OCI-LY1 (cell line): ENCODE results near the gene MLLT1.
A peak's percentile ranks its signal among the peaks of the same experiment; 100 is the strongest.

Source experiments
- H2AFZ ChIP-seq: fragments of 200-600 bp; sonication (generic), shearing (Covaris generic); 2 replicates; pipeline ENCODE4 v1.6.0; 2014; ENCODE audit warnings: antibody characterized with exemption, mild to moderate bottlenecking, low read length
- H3F3A ChIP-seq: fragments of 200-600 bp; sonication (generic), shearing (Covaris generic); 2 replicates; pipeline ENCODE4 v1.6.0; 2014; ENCODE audit warnings: mild to moderate bottlenecking, antibody characterized with exemption, low read length, moderate library complexity; ENCODE audit not compliant: insufficient read depth
- H3K27ac ChIP-seq: fragments of 200-600 bp; sonication (generic); 2 replicates; pipeline ENCODE4 v1.5.1; 2014; ENCODE audit warnings: low read length, mixed run types, mild to moderate bottlenecking, low read depth; ENCODE audit not compliant: poor library complexity, severe bottlenecking
- H3K27me3 ChIP-seq: fragments of 200-600 bp; sonication (generic); 2 replicates; pipeline ENCODE4 v1.6.0; 2014; ENCODE audit warnings: antibody characterized with exemption, mild to moderate bottlenecking, low read length, moderate library complexity; ENCODE audit not compliant: insufficient read depth
- H3K36me3 ChIP-seq: fragments of 200-600 bp; sonication (generic); 2 replicates; pipeline ENCODE4 v1.6.1; 2014; ENCODE audit warnings: mild to moderate bottlenecking, antibody characterized with exemption, low read length, moderate library complexity, mixed read lengths; ENCODE audit not compliant: insufficient read depth
- H3K4me1 ChIP-seq: fragments of 200-600 bp; sonication (generic); 2 replicates; pipeline ENCODE4 v1.5.1; 2014; ENCODE audit warnings: mild to moderate bottlenecking, low read length, moderate library complexity; ENCODE audit not compliant: insufficient read depth, severe bottlenecking
- H3K4me2 ChIP-seq: fragments of 200-600 bp; sonication (generic), shearing (Covaris generic); 2 replicates; pipeline ENCODE4 v1.6.1; 2014; ENCODE audit warnings: low read length
- H3K4me3 ChIP-seq: fragments of 200-600 bp; sonication (generic); 2 replicates; pipeline ENCODE4 v1.5.1; 2014; ENCODE audit warnings: low read length, low read depth, mild to moderate bottlenecking, mixed read lengths; ENCODE audit not compliant: poor library complexity, severe bottlenecking
- H3K79me2 ChIP-seq: fragments of 200-600 bp; shearing (Covaris generic); 2 replicates; pipeline ENCODE4 v1.6.1; 2016; ENCODE audit warnings: mixed run types, low read length, mixed read lengths; ENCODE audit not compliant: insufficient read depth
- H3K9ac ChIP-seq: fragments of 200-600 bp; sonication (generic), shearing (Covaris generic); 2 replicates; pipeline ENCODE4 v1.6.1; 2014; ENCODE audit warnings: mild to moderate bottlenecking, low read length, mixed read lengths
- H3K9me2 ChIP-seq: fragments of 200-600 bp; sonication (generic), shearing (Covaris generic); 2 replicates; pipeline ENCODE4 v1.6.1; 2014; ENCODE audit warnings: low read depth, mild to moderate bottlenecking, low read length, mixed read lengths
- H3K9me3 ChIP-seq: fragments of 200-600 bp; shearing (Covaris generic); 2 replicates; pipeline ENCODE4 v1.6.1; 2014; ENCODE audit warnings: low read length, mixed read lengths
- H4K20me1 ChIP-seq: fragments of 200-600 bp; sonication (generic), shearing (Covaris generic); 2 replicates; pipeline ENCODE4 v1.6.0; 2016; ENCODE audit warnings: mild to moderate bottlenecking, low read length; ENCODE audit not compliant: insufficient read depth
- CTCF ChIP-seq: fragments of 200-600 bp; sonication (generic), shearing (Covaris generic); IDR thresholded peaks from 2 replicates; pipeline ENCODE4 v1.5.1; 2017; ENCODE audit warnings: mild to moderate bottlenecking, antibody characterized with exemption, low read length, moderate library complexity, mixed read lengths
- EZH2 ChIP-seq: fragments of 200-600 bp; sonication (generic), shearing (Covaris generic); IDR thresholded peaks from 2 replicates; pipeline ENCODE4 v1.8.0; 2017; ENCODE audit warnings: borderline replicate concordance, mixed run types, mild to moderate bottlenecking, antibody characterized with exemption, low read length, moderate library complexity, mixed read lengths

Gene MLLT1

GRCh38 chr19:6271721-6272410 lies 7.9 kb downstream of the MLLT1 start:
- Histone ChIP-seq H3K4me1 (peaks cover 4% of the 10 kb centered on the region), H2AFZ (no peak overlapping the region), H3K27ac (no peak overlapping the region), H3K9me3 (no peaks in the 10 kb centered on the region), H3K9me2 (no peaks in the 10 kb centered on the region), H3F3A (no peaks in the 10 kb centered on the region), H4K20me1 (no peaks in the 10 kb centered on the region), H3K79me2 (peaks cover 45% of the 10 kb centered on the region), H3K27me3 (no peaks in the 10 kb centered on the region), H3K9ac (no peak overlapping the region), H3K4me2 (no peak overlapping the region), H3K36me3 (peaks cover 44% of the 10 kb centered on the region), H3K4me3 (no peak overlapping the region)
- TF ChIP-seq CTCF, result no peak
- no peak for TF ChIP-seq EZH2

GRCh38 chr19:6271251-6271650 lies 8.5 kb downstream of the MLLT1 start:
- Histone ChIP-seq H4K20me1 (no peaks in the 10 kb centered on the region), H3K4me1 (no peaks in the 10 kb centered on the region), H3K9me3 (no peaks in the 10 kb centered on the region), H2AFZ (no peak overlapping the region), H3K9ac (no peak overlapping the region), H3K4me3 (no peak overlapping the region), H3K27me3 (no peaks in the 10 kb centered on the region), H3K27ac (no peak overlapping the region), H3K79me2 (peaks cover 39% of the 10 kb centered on the region), H3K36me3 (peaks cover 45% of the 10 kb centered on the region), H3K9me2 (no peaks in the 10 kb centered on the region), H3K4me2 (no peak overlapping the region), H3F3A (no peaks in the 10 kb centered on the region)
- TF ChIP-seq EZH2, result no peak
- 0 out of 2 replicates have a peak, but pooled peaks have one; percentile 8 for TF ChIP-seq CTCF

GRCh38 chr19:6270822-6271221 lies 9.0 kb downstream of the MLLT1 start:
- Histone ChIP-seq H3K79me2 (peaks cover 34% of the 10 kb centered on the region), H3K36me3 (peaks cover 49% of the 10 kb centered on the region), H3K27me3 (no peaks in the 10 kb centered on the region)

More at GRCh38 chr19:6270822-6271221, 9.0 kb downstream of the MLLT1 start:
- no peak overlapping the region for H3K4me3 ChIP-seq
- H3K27ac ChIP-seq, result no peak overlapping the region
- H3K4me2 ChIP-seq, result no peak overlapping the region
- no peak overlapping the region for H2AFZ ChIP-seq
- no peak overlapping the region for H3K9ac ChIP-seq
- TF ChIP-seq CTCF, result no peak
- H3F3A ChIP-seq, result no peaks in the 10 kb centered on the region
- no peaks in the 10 kb centered on the region for H3K9me3 ChIP-seq
- H4K20me1 ChIP-seq, result no peaks in the 10 kb centered on the region
- H3K4me1 ChIP-seq, result no peaks in the 10 kb centered on the region
- H3K9me2 ChIP-seq, result no peaks in the 10 kb centered on the region
